HepG2 (cell line): ENCODE data around the gene RTN4RL2. TPM values are rescaled to one million over a fixed set of nuclear protein-coding genes. Genes with fewer than 3 reads are reported as not detected.
A peak's percentile ranks its signal among the peaks of the same experiment; 100 is the strongest.

ENCODE experiments used
- AGO2 ChIP-seq: fragments of 200-400 bp; formaldehyde crosslinking; optimal IDR thresholded peaks from 2 replicates; pipeline ENCODE3; 2017; ENCODE audit warnings: mild to moderate bottlenecking, low read depth, low read length, moderate library complexity
- ARID3A ChIP-seq: IDR thresholded peaks from 2 replicates; pipeline ENCODE4 v1.6.1; 2012; ENCODE audit warnings: low read depth, low read length, improper control_type of control experiment
- CBX2 ChIP-seq, 2 experiments: fragments of 200-600 bp in 1 of 2; sonication (generic); formaldehyde crosslinking in 1 of 2; IDR thresholded peaks; 2 replicates each; pipeline versions ENCODE4 v1.7.0 to v1.8.1; 2018 to 2022; ENCODE audit warnings: low read depth in 2 of 2, low read length in 1 of 2, mild to moderate bottlenecking in 1 of 2, missing genetic modification reagents in 1 of 2
- CENPX ChIP-seq: sonication (generic); formaldehyde crosslinking; IDR thresholded peaks from 2 replicates; pipeline ENCODE4 v1.9.0; 2021; ENCODE audit warnings: mild to moderate bottlenecking, missing genetic modification reagents, moderate library complexity
- EEA1 ChIP-seq: sonication (generic); formaldehyde crosslinking; IDR thresholded peaks from 2 replicates; pipeline ENCODE4 v1.5.1; 2020; ENCODE audit warnings: mild to moderate bottlenecking, missing genetic modification reagents, borderline replicate concordance
- MED13 ChIP-seq: sonication (generic); formaldehyde crosslinking; IDR thresholded peaks from 2 replicates; pipeline ENCODE4 v1.5.0; 2020; ENCODE audit warnings: missing genetic modification reagents
- MLX ChIP-seq: IDR thresholded peaks from 2 replicates; pipeline ENCODE4 v1.6.1; 2016
- PATZ1 ChIP-seq: sonication (generic); formaldehyde crosslinking; IDR thresholded peaks from 2 replicates; pipeline ENCODE4 v1.4.0; 2020; ENCODE audit warnings: missing genetic modification reagents
- PHF20 ChIP-seq: sonication (generic); formaldehyde crosslinking; IDR thresholded peaks from 2 replicates; pipeline ENCODE4 v1.5.0; 2020; ENCODE audit warnings: mild to moderate bottlenecking, missing genetic modification reagents
- PITX1 ChIP-seq: sonication (generic); formaldehyde crosslinking; IDR thresholded peaks from 2 replicates; pipeline ENCODE4 v1.5.1; 2020; ENCODE audit warnings: mild to moderate bottlenecking, missing genetic modification reagents
- RBM39 ChIP-seq: fragments of 200-400 bp; formaldehyde crosslinking; IDR thresholded peaks from one replicate; pipeline ENCODE4 v1.6.1; 2018; ENCODE audit warnings: antibody characterized with exemption, mild to moderate bottlenecking, low read depth, low read length; ENCODE audit not compliant: poor library complexity, severe bottlenecking
- SIX4 ChIP-seq: sonication (generic); formaldehyde crosslinking; IDR thresholded peaks from 2 replicates; pipeline ENCODE4 v1.4.0; 2020; ENCODE audit warnings: missing genetic modification reagents
- TCF7L2 ChIP-seq: IDR thresholded peaks from 2 replicates; pipeline ENCODE4 v1.6.1; 2011; ENCODE audit warnings: mild to moderate bottlenecking, low read depth, low read length, moderate library complexity
- UBTF ChIP-seq: sonication (generic); formaldehyde crosslinking; IDR thresholded peaks from 2 replicates; pipeline ENCODE4 v1.4.0; 2020; ENCODE audit warnings: mild to moderate bottlenecking, missing genetic modification reagents
- USF2 ChIP-seq, 2 experiments: sonication (generic) in 1 of 2; formaldehyde crosslinking in 1 of 2; IDR thresholded peaks; 2 replicates each; pipeline versions ENCODE4 v1.5.1 to v1.6.1; 2011 to 2020; ENCODE audit warnings: borderline replicate concordance in 1 of 2, low read depth in 1 of 2, low read length in 1 of 2, mild to moderate bottlenecking in 1 of 2, missing genetic modification reagents in 1 of 2, moderate library complexity in 1 of 2
- YEATS4 ChIP-seq: sonication (generic); formaldehyde crosslinking; IDR thresholded peaks from 2 replicates; pipeline ENCODE4 v1.4.0; 2020; ENCODE audit warnings: missing genetic modification reagents, borderline replicate concordance
- ZNF597 ChIP-seq: sonication (generic); formaldehyde crosslinking; IDR thresholded peaks from 2 replicates; pipeline ENCODE4 v1.5.0; 2020; ENCODE audit warnings: missing genetic modification reagents
- ZNF652 ChIP-seq: IDR thresholded peaks from 2 replicates; pipeline ENCODE4 v1.6.1; 2016; ENCODE audit warnings: low read depth, borderline replicate concordance
- polyA plus RNA-seq, 8 experiments: library from polyadenylated mRNA; depleted of rRNA in 3 of 8; stranded (reverse) in 7 of 8; unstranded in 1 of 8; fragments of >200 nt; fragmentation: Illumina TruSeq in 4 of 8; extraction: Trizol in 4 of 8; gene quantifications; 2 replicates each; pipeline versions ENCODE4 v1.2.1 to v1.2.3, GENCODE V29; 2011 to 2016; ENCODE audit warnings: low read depth in 4 of 8, missing spikeins in 1 of 8, mixed read lengths in 1 of 8; ENCODE audit not compliant: insufficient read depth in 1 of 8
- total RNA-seq, 5 experiments: library from RNA; depleted of rRNA; stranded (reverse); fragments of >200 nt; fragmentation: Illumina TruSeq; extraction: Trizol; gene quantifications; 2 replicates each; pipeline ENCODE4 v1.2.3, GENCODE V29; 2016; ENCODE audit warnings: low read depth in 1 of 5

RTN4RL2 gene
- total and polyA plus RNA-seq, 2 of the 13 experiments (the other 11 are each of a cell fraction or from before 2014, with no cell fraction given), result 1.3 to 4.3 TPM

- TF ChIP-seq CBX2 (IDR thresholded peaks at IDR 0.05; ENCODE audit: low read depth, low read length), result no peak
- no peak for TF ChIP-seq CBX2 (CRISPR knock-in tag; IDR thresholded peaks at IDR 0.05; ENCODE audit: low read depth)
- peak; percentile 25 for TF ChIP-seq RBM39
- TF ChIP-seq PITX1 (CRISPR knock-in tag), result no peak
- TF ChIP-seq MLX (CRISPR knock-in tag), result no peak
- no peak for TF ChIP-seq UBTF (CRISPR knock-in tag)
- no peak for TF ChIP-seq USF2 (IDR thresholded peaks at IDR 0.05; ENCODE audit: low read depth, low read length)
- no peak for TF ChIP-seq USF2 (CRISPR knock-in tag; IDR thresholded peaks at IDR 0.05; ENCODE audit: borderline replicate concordance)
- no peak for TF ChIP-seq CENPX
- no peak for TF ChIP-seq EEA1 (CRISPR knock-in tag)
- TF ChIP-seq ZNF597 (CRISPR knock-in tag), result no peak
- no peak for TF ChIP-seq TCF7L2
- no peak for TF ChIP-seq YEATS4 (CRISPR knock-in tag)
- no peak for TF ChIP-seq PHF20 (CRISPR knock-in tag)
- TF ChIP-seq ARID3A, result no peak
- peak; percentile 80 for TF ChIP-seq AGO2
- no peak for TF ChIP-seq SIX4 (CRISPR knock-in tag)
- peak; percentile 39; the same call in 1 of the 2 replicates for TF ChIP-seq PATZ1 (CRISPR knock-in tag)
- peak; percentile 47; the same call in 1 of the 2 replicates for TF ChIP-seq ZNF652
- no peak for TF ChIP-seq MED13
These were observed 16.6 kb downstream of the RTN4RL2 start (continued) for GRCh38 chr11:57476757-57477506.
